Loucy (cell line): ENCODE data around the gene S1PR3.

Experiments
- H2AFZ ChIP-seq: fragments of 200-600 bp; sonication (generic); 2 replicates; pipeline ENCODE4 v1.6.0; 2016; ENCODE audit warnings: antibody characterized with exemption, mild to moderate bottlenecking, low read length, moderate library complexity
- H3F3A ChIP-seq: fragments of 200-600 bp; 2 replicates; pipeline ENCODE4 v1.6.0; 2016; ENCODE audit warnings: antibody characterized with exemption, low read depth, mild to moderate bottlenecking
- H3K27me3 ChIP-seq: fragments of 200-600 bp; sonication (generic); 2 replicates; pipeline ENCODE4 v1.6.1; 2014; ENCODE audit warnings: low read length, mild to moderate bottlenecking; ENCODE audit not compliant: insufficient read depth, poor library complexity, severe bottlenecking
- H3K36me3 ChIP-seq: fragments of 200-600 bp; sonication (generic); 2 replicates; pipeline ENCODE4 v1.6.1; 2016; ENCODE audit warnings: low read length; ENCODE audit not compliant: insufficient read depth
- H3K4me1 ChIP-seq: fragments of 200-600 bp; sonication (generic); 2 replicates; pipeline ENCODE4 v1.5.1; 2014; ENCODE audit warnings: low read length, mild to moderate bottlenecking; ENCODE audit not compliant: insufficient read depth, poor library complexity, severe bottlenecking
- H3K4me2 ChIP-seq: fragments of 200-600 bp; sonication (generic); 2 replicates; pipeline ENCODE4 v1.6.0; 2014; ENCODE audit warnings: antibody characterized with exemption, low read length, low read depth, mild to moderate bottlenecking; ENCODE audit not compliant: poor library complexity, severe bottlenecking
- H3K4me3 ChIP-seq: fragments of 200-600 bp; sonication (generic); 2 replicates; pipeline ENCODE4 v1.5.1; 2014; ENCODE audit warnings: low read length, mild to moderate bottlenecking, mixed read lengths; ENCODE audit not compliant: poor library complexity, severe bottlenecking
- H3K79me2 ChIP-seq: fragments of 200-600 bp; sonication (generic); 2 replicates; pipeline ENCODE4 v1.6.1; 2014; ENCODE audit warnings: low read length; ENCODE audit not compliant: insufficient read depth
- H3K9ac ChIP-seq: fragments of 200-600 bp; sonication (generic); 2 replicates; pipeline ENCODE4 v1.6.0; 2014; ENCODE audit warnings: mild to moderate bottlenecking, low read depth, low read length, moderate library complexity; ENCODE audit not compliant: poor library complexity, severe bottlenecking
- H3K9me2 ChIP-seq: fragments of 200-600 bp; sonication (generic); replicated peaks from 2 replicates; pipeline ENCODE4 v1.6.1; 2016; ENCODE audit warnings: low read depth, low read length, mixed read lengths
- H3K9me3 ChIP-seq: fragments of 200-600 bp; sonication (generic); 2 replicates; pipeline ENCODE4 v1.6.1; 2014; ENCODE audit warnings: mild to moderate bottlenecking, antibody characterized with exemption, low read length, low read depth; ENCODE audit not compliant: insufficient read depth
- H4K20me1 ChIP-seq: fragments of 200-600 bp; sonication (generic); 2 replicates; pipeline ENCODE4 v1.6.0; 2014; ENCODE audit warnings: antibody characterized with exemption, low read length, mild to moderate bottlenecking; ENCODE audit not compliant: insufficient read depth, poor library complexity, severe bottlenecking
- EZH2phosphoT487 ChIP-seq: fragments of 200-600 bp; IDR thresholded peaks from 2 replicates; pipeline ENCODE4 v1.6.1; 2018; ENCODE audit warnings: antibody characterized with exemption, mild to moderate bottlenecking, moderate library complexity, borderline replicate concordance
- TF ChIP-seq, protein P1 (sequence below): fragments of 200-600 bp; sonication (generic); conservative IDR thresholded peaks from 2 replicates; pipeline ENCODE4 v1.5.1; 2014; ENCODE audit warnings: mild to moderate bottlenecking, antibody characterized with exemption, low read length

Gene S1PR3

GRCh38 chr9:88976890-88977257 lies 14.4 kb upstream of the S1PR3 start:
- H4K20me1 ChIP-seq, result no peaks in the 10 kb centered on the region
- no peaks in the 10 kb centered on the region for H3K36me3 ChIP-seq
- H3K27me3 ChIP-seq, result no peaks in the 10 kb centered on the region
- no peaks in the 10 kb centered on the region for H3K9me3 ChIP-seq
- no peaks in the 10 kb centered on the region for H3K9me2 ChIP-seq
- no peak overlapping the region for H2AFZ ChIP-seq
- H3F3A ChIP-seq, result no peaks in the 10 kb centered on the region; the same call in 1 of the 2 replicates
- H3K4me1 ChIP-seq, result no peaks in the 10 kb centered on the region
- H3K4me2 ChIP-seq, result no peak overlapping the region
- H3K79me2 ChIP-seq, result no peaks in the 10 kb centered on the region
- no peak overlapping the region for H3K4me3 ChIP-seq
- H3K9ac ChIP-seq, result no peak overlapping the region
- TF ChIP-seq, protein P1, sequence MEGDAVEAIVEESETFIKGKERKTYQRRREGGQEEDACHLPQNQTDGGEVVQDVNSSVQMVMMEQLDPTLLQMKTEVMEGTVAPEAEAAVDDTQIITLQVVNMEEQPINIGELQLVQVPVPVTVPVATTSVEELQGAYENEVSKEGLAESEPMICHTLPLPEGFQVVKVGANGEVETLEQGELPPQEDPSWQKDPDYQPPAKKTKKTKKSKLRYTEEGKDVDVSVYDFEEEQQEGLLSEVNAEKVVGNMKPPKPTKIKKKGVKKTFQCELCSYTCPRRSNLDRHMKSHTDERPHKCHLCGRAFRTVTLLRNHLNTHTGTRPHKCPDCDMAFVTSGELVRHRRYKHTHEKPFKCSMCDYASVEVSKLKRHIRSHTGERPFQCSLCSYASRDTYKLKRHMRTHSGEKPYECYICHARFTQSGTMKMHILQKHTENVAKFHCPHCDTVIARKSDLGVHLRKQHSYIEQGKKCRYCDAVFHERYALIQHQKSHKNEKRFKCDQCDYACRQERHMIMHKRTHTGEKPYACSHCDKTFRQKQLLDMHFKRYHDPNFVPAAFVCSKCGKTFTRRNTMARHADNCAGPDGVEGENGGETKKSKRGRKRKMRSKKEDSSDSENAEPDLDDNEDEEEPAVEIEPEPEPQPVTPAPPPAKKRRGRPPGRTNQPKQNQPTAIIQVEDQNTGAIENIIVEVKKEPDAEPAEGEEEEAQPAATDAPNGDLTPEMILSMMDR, result no peak
- no peak for TF ChIP-seq EZH2phosphoT487

DNA sequence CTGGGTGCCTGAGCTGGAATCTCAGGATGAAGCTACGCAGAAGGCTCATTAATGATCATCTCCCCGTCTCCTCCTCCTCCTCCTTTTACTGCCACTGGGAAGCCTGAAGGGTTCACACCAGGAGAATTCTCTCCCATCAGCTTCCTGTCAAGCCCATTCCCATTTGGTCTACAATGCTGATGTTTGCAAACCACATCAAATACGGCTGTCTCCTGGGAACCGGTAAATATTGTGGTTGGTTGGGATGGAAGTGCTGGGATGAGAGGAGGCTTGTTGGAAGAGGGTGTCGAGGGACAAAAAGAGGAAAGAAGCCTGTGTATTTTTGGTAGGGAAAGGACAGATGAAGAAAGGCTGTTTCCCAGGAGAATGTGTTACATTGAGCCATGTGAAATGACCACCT lies 13.2 kb upstream of the S1PR3 start:
- no peak overlapping the region for H2AFZ ChIP-seq
- H4K20me1 ChIP-seq, result no peaks in the 10 kb centered on the region
- H3F3A ChIP-seq, result no peaks in the 10 kb centered on the region
- no peak overlapping the region for H3K4me2 ChIP-seq
- H3K79me2 ChIP-seq, result no peaks in the 10 kb centered on the region
- no peaks in the 10 kb centered on the region for H3K9me2 ChIP-seq
- H3K4me3 ChIP-seq, result no peak overlapping the region
- H3K27me3 ChIP-seq, result no peaks in the 10 kb centered on the region
- TF ChIP-seq, protein P1, result no peak
- no peak for TF ChIP-seq EZH2phosphoT487
- H3K9me3 ChIP-seq, result no peaks in the 10 kb centered on the region
- H3K36me3 ChIP-seq, result no peaks in the 10 kb centered on the region
- no peak overlapping the region for H3K9ac ChIP-seq
- no peaks in the 10 kb centered on the region for H3K4me1 ChIP-seq

DNA sequence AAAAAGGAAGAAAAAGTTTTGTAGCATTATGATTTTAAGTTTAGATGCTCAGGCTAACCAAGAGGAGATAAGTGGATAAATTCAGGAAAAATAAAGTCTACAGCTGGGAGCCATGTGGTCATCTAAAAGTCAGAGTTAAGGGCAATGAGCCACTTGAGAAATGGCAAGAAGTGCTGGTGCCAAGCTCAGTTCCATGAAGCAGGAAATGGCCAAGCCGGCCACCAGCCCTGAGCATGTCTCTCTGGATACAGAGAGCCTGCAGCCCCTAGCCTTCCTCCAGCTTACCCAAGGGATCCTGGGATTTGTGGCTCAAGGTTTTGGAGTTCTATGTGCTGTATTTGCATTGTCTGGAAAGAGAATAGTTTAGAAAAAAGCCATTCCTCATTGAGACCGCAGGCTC lies 12.2 kb upstream of the S1PR3 start:
- H3K36me3 ChIP-seq, result no peaks in the 10 kb centered on the region
- no peak overlapping the region for H3K4me3 ChIP-seq
- no peak overlapping the region for H2AFZ ChIP-seq
- no peak overlapping the region for H3K4me2 ChIP-seq
- H3K79me2 ChIP-seq, result no peaks in the 10 kb centered on the region
- TF ChIP-seq, protein P1, result no peak
- no peak for TF ChIP-seq EZH2phosphoT487
- H3K4me1 ChIP-seq, result no peaks in the 10 kb centered on the region
- H3K9ac ChIP-seq, result no peak overlapping the region
- H3K9me3 ChIP-seq, result no peaks in the 10 kb centered on the region
- no peaks in the 10 kb centered on the region for H3K27me3 ChIP-seq
- no peaks in the 10 kb centered on the region for H3K9me2 ChIP-seq
- H3F3A ChIP-seq, result no peaks in the 10 kb centered on the region
- H4K20me1 ChIP-seq, result no peaks in the 10 kb centered on the region
